ENCODE measurements around the gene CSRP2. TPM values are rescaled to one million over a fixed set of nuclear protein-coding genes. Genes with fewer than 3 reads are reported as not detected.

The CSRP2 gene
- total RNA-seq, 2 experiments from 2014 or later = 0.62 to 0.86 TPM

- Mint-ChIP-seq H3K27me3 (ENCODE audit: low read depth) (peaks cover 11% of the 10 kb centered on the region), H3K27ac (no peak overlapping the region), H3K36me3 (ENCODE audit: low read depth) (no peaks in the 10 kb centered on the region), H3K4me3 (no peak overlapping the region), H3K9me3 (no peaks in the 10 kb centered on the region), H3K4me1 (ENCODE audit: low read depth) (no peaks in the 10 kb centered on the region)
- DNase-seq = no peak
- intact Hi-C loops (cut with micrococcal nuclease) = no loop called here
- CTCF ChIA-PET = interaction anchor here (0.6 kb wide), 1 partner anchor 1257 kb away, joined by 6 read pairs; no protein-coding TSS in a partner anchor
Observed at GRCh38 chr12:76914102-76914859, 35.5 kb upstream of the CSRP2 start.

GRCh38 chr12:76909290-76909689, 30.5 kb upstream of the CSRP2 start:
- no peaks in the 10 kb centered on the region for H3K4me1 Mint-ChIP-seq (ENCODE audit: low read depth)
- H3K9me3 Mint-ChIP-seq = no peaks in the 10 kb centered on the region
- intact Hi-C loops (cut with micrococcal nuclease) = no loop called here
- DNase-seq = no peak
- H3K4me3 Mint-ChIP-seq = no peak overlapping the region
- no peak overlapping the region for H3K27ac Mint-ChIP-seq
- no peaks in the 10 kb centered on the region for H3K36me3 Mint-ChIP-seq (ENCODE audit: low read depth)
- CTCF ChIA-PET = no interaction called here
- H3K27me3 Mint-ChIP-seq (ENCODE audit: low read depth) = peaks cover 12% of the 10 kb centered on the region

GRCh38 chr12:76908303-76909017, 29.6 kb upstream of the CSRP2 start:
- Mint-ChIP-seq H3K4me3 (no peak overlapping the region), H3K4me1 (ENCODE audit: low read depth) (no peaks in the 10 kb centered on the region), H3K27me3 (ENCODE audit: low read depth) (peaks cover 10% of the 10 kb centered on the region), H3K36me3 (ENCODE audit: low read depth) (no peaks in the 10 kb centered on the region), H3K27ac (no peak overlapping the region), H3K9me3 (no peaks in the 10 kb centered on the region)
- no peak for DNase-seq
- intact Hi-C loops (cut with micrococcal nuclease) = no loop called here
- CTCF ChIA-PET = no interaction called here

- Mint-ChIP-seq H3K36me3 (ENCODE audit: low read depth) (no peaks in the 10 kb centered on the region), H3K27me3 (ENCODE audit: low read depth) (no peaks in the 10 kb centered on the region), H3K27ac (no peak overlapping the region), H3K9me3 (no peaks in the 10 kb centered on the region), H3K4me3 (no peak overlapping the region), H3K4me1 (ENCODE audit: low read depth) (peaks cover 16% of the 10 kb centered on the region)
- CTCF ChIA-PET = interaction anchor here (0.7 kb wide), 1 partner anchor 68 kb away, joined by 3 read pairs; no protein-coding TSS in a partner anchor
- intact Hi-C loops (cut with micrococcal nuclease) = no loop called here
- DNase-seq = no peak
Observed at GRCh38 chr12:76901628-76902380, 23.0 kb upstream of the CSRP2 start.

GRCh38 chr12:76899522-76899921, 20.7 kb upstream of the CSRP2 start:
- H3K36me3 Mint-ChIP-seq (ENCODE audit: low read depth) = no peaks in the 10 kb centered on the region
- DNase-seq = no peak

GRCh38 chr12:76898442-76898841, 19.6 kb upstream of the CSRP2 start:
- no peaks in the 10 kb centered on the region for H3K27me3 Mint-ChIP-seq (ENCODE audit: low read depth)
- no peaks in the 10 kb centered on the region for H3K36me3 Mint-ChIP-seq (ENCODE audit: low read depth)
- CTCF ChIA-PET = no interaction called here
- H3K4me1 Mint-ChIP-seq (ENCODE audit: low read depth) = peaks cover 16% of the 10 kb centered on the region
- no peak overlapping the region for H3K4me3 Mint-ChIP-seq
- H3K9me3 Mint-ChIP-seq = peaks cover 6% of the 10 kb centered on the region
- DNase-seq = no peak
- intact Hi-C loops (cut with micrococcal nuclease) = no loop called here
- no peak overlapping the region for H3K27ac Mint-ChIP-seq

More at GRCh38 chr12:76899522-76899921, 20.7 kb upstream of the CSRP2 start:
- Mint-ChIP-seq H3K4me1 (ENCODE audit: low read depth) (peaks cover 16% of the 10 kb centered on the region), H3K27me3 (ENCODE audit: low read depth) (no peaks in the 10 kb centered on the region), H3K9me3 (no peaks in the 10 kb centered on the region), H3K27ac (no peak overlapping the region), H3K4me3 (no peak overlapping the region)
- intact Hi-C loops (cut with micrococcal nuclease) = no loop called here
- CTCF ChIA-PET = no interaction called here

GRCh38 chr12:76896274-76896673, 17.5 kb upstream of the CSRP2 start:
- Mint-ChIP-seq H3K36me3 (ENCODE audit: low read depth) (no peaks in the 10 kb centered on the region), H3K4me1 (ENCODE audit: low read depth) (peaks cover 3% of the 10 kb centered on the region), H3K9me3 (peaks cover 6% of the 10 kb centered on the region), H3K4me3 (no peak overlapping the region), H3K27me3 (ENCODE audit: low read depth) (no peaks in the 10 kb centered on the region), H3K27ac (no peak overlapping the region)
- CTCF ChIA-PET = no interaction called here
- intact Hi-C loops (cut with micrococcal nuclease) = no loop called here
- no peak for DNase-seq

GRCh38 chr12:76895796-76896195, 17.0 kb upstream of the CSRP2 start:
- H3K36me3 Mint-ChIP-seq (ENCODE audit: low read depth) = no peaks in the 10 kb centered on the region
- H3K27ac Mint-ChIP-seq = no peak overlapping the region
- H3K4me3 Mint-ChIP-seq = no peak overlapping the region
- peaks cover 6% of the 10 kb centered on the region for H3K9me3 Mint-ChIP-seq
- H3K27me3 Mint-ChIP-seq (ENCODE audit: low read depth) = no peaks in the 10 kb centered on the region
- peaks cover 7% of the 10 kb centered on the region for H3K4me1 Mint-ChIP-seq (ENCODE audit: low read depth)
- CTCF ChIA-PET = no interaction called here
- intact Hi-C loops (cut with micrococcal nuclease) = no loop called here
- no peak for DNase-seq

GRCh38 chr12:76891609-76892008, 12.8 kb upstream of the CSRP2 start:
- no peak overlapping the region for H3K27ac Mint-ChIP-seq
- peaks cover 6% of the 10 kb centered on the region for H3K9me3 Mint-ChIP-seq
- H3K4me3 Mint-ChIP-seq = no peak overlapping the region
- intact Hi-C loops (cut with micrococcal nuclease) = loop anchor here (2.0 kb wide), 1 partner anchor 29 kb away; no protein-coding TSS in a partner anchor
- H3K27me3 Mint-ChIP-seq (ENCODE audit: low read depth) = no peaks in the 10 kb centered on the region
- peaks cover 13% of the 10 kb centered on the region for H3K4me1 Mint-ChIP-seq (ENCODE audit: low read depth)
- CTCF ChIA-PET = no interaction called here
- DNase-seq = no peak
- H3K36me3 Mint-ChIP-seq (ENCODE audit: low read depth) = no peaks in the 10 kb centered on the region

- intact Hi-C loops (cut with micrococcal nuclease) = loop anchor here (1.0 to 2.0 kb wide), 2 partner anchors 11 to 30 kb away; partner anchors contain the start of gene CSRP2
- CTCF ChIA-PET = interaction anchor here (0.6 kb wide), 1 partner anchor 62 kb away, joined by 4 read pairs; no protein-coding TSS in a partner anchor
- peaks cover 6% of the 10 kb centered on the region for H3K9me3 Mint-ChIP-seq
- DNase-seq = peak; percentile 79
- H3K27me3 Mint-ChIP-seq (ENCODE audit: low read depth) = no peaks in the 10 kb centered on the region
- no peaks in the 10 kb centered on the region for H3K36me3 Mint-ChIP-seq (ENCODE audit: low read depth)
- peaks cover 13% of the 10 kb centered on the region for H3K4me1 Mint-ChIP-seq (ENCODE audit: low read depth)
- peak overlapping the region; percentile 18 for H3K27ac Mint-ChIP-seq
- no peak overlapping the region for H3K4me3 Mint-ChIP-seq
Observed at GRCh38 chr12:76890151-76891143, 11.6 kb upstream of the CSRP2 start.

GRCh38 chr12:76888775-76889174, 10.0 kb upstream of the CSRP2 start:
- Mint-ChIP-seq H3K27ac (no peak overlapping the region), H3K4me1 (ENCODE audit: low read depth) (peaks cover 13% of the 10 kb centered on the region), H3K36me3 (ENCODE audit: low read depth) (no peaks in the 10 kb centered on the region), H3K4me3 (no peak overlapping the region), H3K9me3 (peaks cover 2% of the 10 kb centered on the region), H3K27me3 (ENCODE audit: low read depth) (no peaks in the 10 kb centered on the region)
- DNase-seq = no peak
- CTCF ChIA-PET = no interaction called here
- intact Hi-C loops (cut with micrococcal nuclease) = no loop called here

All from activated naive CD4-positive, alpha-beta T cell treated with anti-CD3 and anti-CD28 coated beads for 36 hours (primary cell).